Mesodermal cell (in vitro differentiated cells): ENCODE data around the gene FOXD4. TPM values are rescaled to one million over a fixed set of nuclear protein-coding genes. Genes with fewer than 3 reads are reported as not detected.
"Not testable (repeated sequence)": the region's sequence is repeated elsewhere in the genome, so short reads cannot be mapped to it uniquely, and the experiment has no call there.

Source experiments
- H3K27ac ChIP-seq: 2 replicates; pipeline ENCODE4 v1.7.0; 2013; ENCODE audit warnings: mild to moderate bottlenecking, low read depth, low read length, moderate library complexity; ENCODE audit not compliant: severe bottlenecking
- H3K36me3 ChIP-seq: 2 replicates; pipeline ENCODE4 v1.7.1; 2013; ENCODE audit warnings: mild to moderate bottlenecking, low read length, moderate library complexity; ENCODE audit not compliant: control insufficient read depth, insufficient read depth
- H3K4me1 ChIP-seq: one replicate; pipeline ENCODE4 v1.7.1; 2013; ENCODE audit warnings: mild to moderate bottlenecking, low read length; ENCODE audit not compliant: insufficient read depth, control insufficient read depth, poor library complexity, severe bottlenecking
- H3K4me3 ChIP-seq: 2 replicates; pipeline ENCODE4 v1.7.0; 2013; ENCODE audit warnings: low read length, control low read depth, mild to moderate bottlenecking; ENCODE audit not compliant: insufficient read depth, poor library complexity, severe bottlenecking; ENCODE audit errors: extremely low read depth
- H3K9me3 ChIP-seq: 2 replicates; pipeline ENCODE4 v1.7.1; 2013; ENCODE audit warnings: mild to moderate bottlenecking, low read length, moderate library complexity; ENCODE audit not compliant: control insufficient read depth
- WGBS, 2 experiments: methylation state at CpG; one replicate each; pipeline ENCODE4 v1.1.5; 2013; ENCODE audit warnings: missing lambda C conversion rate in 2 of 2; ENCODE audit not compliant: insufficient coverage in 2 of 2; 5-methylcytosine and 5-hydroxymethylcytosine counted together
- polyA plus RNA-seq, 2 experiments: library from polyadenylated mRNA; stranded (reverse); fragments of 50-300 nt; gene quantifications; one replicate each; pipeline ENCODE4 v1.2.3, GENCODE V29; 2013

Gene FOXD4
- not detected for polyA plus RNA-seq (2013, experiment 1 of 2)
- polyA plus RNA-seq (2013, experiment 2 of 2): not detected

DNA sequence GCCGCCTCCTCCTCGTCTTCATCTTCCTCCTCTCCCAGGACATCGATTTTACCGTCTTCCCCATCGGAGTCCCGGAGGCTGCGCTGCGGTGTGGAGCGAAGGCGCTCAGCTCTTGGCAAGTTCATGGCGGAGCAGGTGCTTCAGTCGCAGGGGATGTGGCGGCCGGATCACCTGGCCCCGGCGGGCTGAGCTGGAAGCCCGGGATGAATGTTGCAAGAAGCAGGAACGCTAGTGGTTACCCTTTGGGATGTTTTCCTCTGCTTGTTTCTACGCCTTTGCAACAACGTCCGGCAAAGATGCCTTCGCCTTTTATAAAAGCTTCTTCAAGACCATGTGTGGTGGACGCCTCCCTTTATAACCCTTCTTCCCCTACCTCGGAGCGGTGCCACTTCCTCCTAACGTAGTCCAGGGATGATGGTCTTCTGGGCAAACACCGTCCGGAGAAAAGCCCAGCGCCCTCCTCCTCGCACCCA is at the start of gene FOXD4:
Gene FOXD4, minus strand, starts transcription at position 423 of the 473 bp plus-strand sequence. Its CDS starts 298 bp downstream, at position 125.
- not testable (repeated sequence) for H3K4me1 ChIP-seq, H3K27ac ChIP-seq, H3K4me3 ChIP-seq, H3K9me3 ChIP-seq, H3K36me3 ChIP-seq
- 13% methylated on average over 12 to 23 of the region's 30 CpGs for WGBS, 2 experiments

DNA sequence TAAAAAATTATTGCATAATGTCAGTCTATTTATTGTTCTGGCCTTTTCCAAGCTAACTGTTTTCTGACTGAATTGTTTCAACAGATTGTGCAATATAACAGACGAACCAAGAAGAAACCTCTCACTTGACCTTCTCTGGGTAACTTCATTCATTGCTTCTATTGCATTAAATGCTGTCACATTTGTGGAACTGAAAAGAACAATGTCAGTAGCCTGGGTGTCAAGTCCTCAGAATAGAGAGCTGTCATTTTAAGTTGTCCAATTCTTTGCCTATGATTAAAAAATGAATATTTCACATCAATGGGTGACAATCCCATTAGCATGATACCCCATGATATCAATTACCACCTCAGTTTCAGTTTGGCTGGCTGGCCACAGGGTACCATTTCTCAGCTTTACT is 41.7 kb upstream of the FOXD4 start:
- WGBS, 2 experiments: 86% methylated on average over 1 of the region's 1 CpG; no CpG with 5 or more reads in 1 of the 2 experiments
- not testable (repeated sequence) for H3K36me3 ChIP-seq

DNA sequence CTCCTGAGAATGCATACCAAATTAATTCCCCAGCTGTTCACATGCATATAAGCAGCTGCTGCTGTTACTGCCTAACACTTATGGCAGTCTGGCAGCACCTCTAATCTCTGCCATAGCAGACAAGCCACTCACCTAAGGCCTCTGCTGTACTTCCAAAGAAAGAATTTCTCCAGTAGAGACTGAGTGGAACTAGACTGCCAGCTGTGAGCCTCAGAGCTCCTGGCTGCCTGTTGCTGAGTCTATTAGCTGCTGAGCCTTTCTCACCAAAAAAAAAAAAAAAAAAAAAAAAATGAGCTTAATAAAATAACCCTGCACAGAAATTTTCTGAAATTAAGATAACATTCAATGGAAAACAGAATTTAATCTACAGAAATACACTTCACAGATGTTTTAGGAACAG is 33.0 kb upstream of the FOXD4 start:
- not testable (repeated sequence) for H3K9me3 ChIP-seq, H3K4me1 ChIP-seq, H3K27ac ChIP-seq, H3K36me3 ChIP-seq, H3K4me3 ChIP-seq

More for the DNA sequence above, 41.7 kb upstream of the FOXD4 start:
- not testable (repeated sequence) for H3K27ac ChIP-seq, H3K9me3 ChIP-seq, H3K4me1 ChIP-seq, H3K4me3 ChIP-seq

DNA sequence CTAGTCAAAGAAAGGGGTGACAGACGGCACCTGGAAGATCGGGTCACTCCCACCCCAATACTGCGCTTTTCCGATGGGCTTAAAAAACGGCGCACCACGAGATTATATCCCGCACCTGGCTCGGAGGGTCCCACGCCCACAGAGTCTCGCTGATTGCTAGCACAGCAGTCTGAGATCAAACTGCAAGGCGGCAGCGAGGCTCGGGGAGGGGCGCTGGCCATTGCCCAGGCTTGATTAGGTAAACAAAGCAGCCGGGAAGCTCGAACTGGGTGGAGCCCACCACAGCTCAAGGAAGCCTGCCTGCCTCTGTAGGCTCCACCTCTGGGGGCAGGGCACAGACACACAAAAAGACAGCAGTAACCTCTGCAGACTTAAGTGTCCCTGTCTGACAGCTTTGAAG is 21.7 kb upstream of the FOXD4 start:
- H3K9me3 ChIP-seq, H3K27ac ChIP-seq, H3K4me3 ChIP-seq, H3K36me3 ChIP-seq, H3K4me1 ChIP-seq: not testable (repeated sequence)
- WGBS, 2 experiments: 62 to 100% methylated on average over 5 to 6 of the region's 17 CpGs

DNA sequence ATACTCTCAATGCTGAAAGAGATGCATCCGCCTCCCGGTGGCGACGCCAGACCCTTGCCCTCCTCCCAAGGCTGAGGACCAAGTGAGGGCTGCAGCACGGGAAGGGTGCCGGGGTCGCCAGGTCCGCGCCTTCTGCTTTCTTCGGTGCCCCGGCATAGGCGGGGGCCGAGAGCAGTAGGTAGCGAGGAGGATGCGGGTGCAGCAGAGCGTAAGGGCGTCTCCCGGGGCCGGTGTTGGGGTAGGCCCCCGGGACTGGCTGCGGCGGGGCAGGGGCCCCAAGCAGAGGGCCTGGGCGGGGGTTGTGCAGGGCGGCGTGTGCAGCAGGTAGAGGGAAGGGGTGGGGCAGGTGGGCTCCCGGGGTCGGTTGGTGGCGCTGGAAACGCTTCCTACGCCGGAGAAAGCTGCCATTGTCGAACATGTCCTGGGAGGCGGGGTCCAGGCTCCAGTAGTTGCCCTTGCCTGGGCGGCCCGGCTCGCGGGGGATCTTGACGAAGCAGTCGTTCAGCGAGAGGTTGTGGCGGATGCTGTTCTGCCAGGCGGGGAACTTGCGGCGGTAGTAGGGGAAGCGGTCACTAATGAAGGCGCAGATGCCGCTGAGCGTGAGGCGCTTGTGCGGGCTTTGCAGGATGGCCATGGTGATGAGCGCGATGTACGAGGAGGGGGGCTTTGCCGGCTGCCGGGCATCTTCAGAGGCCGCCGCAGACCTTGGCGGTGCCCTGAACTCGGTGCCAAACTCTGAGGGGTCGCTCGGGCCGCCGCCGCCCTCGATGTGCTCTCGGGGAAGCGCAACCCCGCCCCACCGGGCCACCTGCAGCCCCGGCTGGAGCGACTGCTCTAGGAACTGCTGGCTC is 848 bp downstream of the FOXD4 start:
- H3K9me3 ChIP-seq, H3K27ac ChIP-seq, H3K4me1 ChIP-seq, H3K4me3 ChIP-seq, H3K36me3 ChIP-seq: not testable (repeated sequence)
- 0 to 15% methylated on average over 4 to 12 of the region's 71 CpGs for WGBS, 2 experiments

DNA sequence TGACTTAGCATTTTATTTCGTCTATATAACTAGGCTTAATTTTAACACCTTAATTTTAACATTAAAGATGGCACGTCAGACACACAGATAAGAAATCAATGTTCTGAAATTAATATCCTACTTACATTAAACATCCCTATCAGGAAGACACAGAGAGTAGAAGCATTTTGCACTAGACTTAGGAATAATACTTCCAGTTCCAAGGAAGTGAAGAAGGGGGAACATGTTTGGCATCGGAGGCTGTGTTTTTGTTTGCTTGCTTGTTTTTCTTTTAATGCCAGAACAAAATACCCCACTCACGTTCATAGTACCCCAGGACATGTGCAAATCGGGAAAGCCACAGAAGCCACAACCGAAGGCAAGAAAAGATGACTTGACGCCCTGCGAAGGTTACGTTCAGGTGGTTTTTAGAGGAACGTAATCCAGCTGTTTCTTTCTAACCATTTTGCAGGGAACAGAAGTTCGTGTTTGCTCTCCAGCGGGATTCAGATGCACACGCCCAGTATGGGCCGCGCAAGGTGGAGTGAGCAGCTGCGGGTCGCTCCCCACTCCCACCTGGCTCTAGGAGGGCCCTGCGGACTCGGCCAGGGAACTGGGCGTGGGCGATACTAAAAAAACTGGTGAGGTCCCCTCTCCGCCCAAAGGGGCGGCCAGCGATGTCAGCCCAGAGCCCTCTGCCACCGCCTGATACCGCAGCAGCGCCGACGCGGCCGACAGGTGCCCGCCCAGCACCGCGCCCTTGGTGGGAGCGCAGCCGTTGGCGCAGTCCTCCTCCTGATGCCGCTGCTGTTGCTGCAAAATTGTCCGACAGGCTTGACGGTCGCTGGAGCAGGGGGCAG is 1.8 kb downstream of the FOXD4 start:
- WGBS, 2 experiments: 0% methylated on average over 9 of the region's 41 CpGs

DNA sequence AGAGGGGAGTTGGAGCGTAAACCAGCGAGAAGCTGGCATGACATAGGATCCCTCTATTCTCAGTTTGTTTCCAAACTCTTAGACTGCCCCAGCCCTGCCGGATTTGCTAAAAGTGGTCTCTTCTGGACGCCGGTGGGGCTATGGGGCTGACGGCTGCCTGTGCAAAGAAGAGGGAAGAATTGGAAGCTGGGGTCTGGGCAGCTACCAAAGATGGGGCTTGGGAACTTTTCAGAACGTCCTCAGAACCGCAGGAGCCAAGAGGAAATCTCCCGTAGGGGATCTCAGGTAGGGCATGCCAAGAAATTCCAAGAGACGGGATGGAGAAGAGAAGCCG is 3.1 kb downstream of the FOXD4 start:
- not testable (repeated sequence) for H3K9me3 ChIP-seq, H3K4me1 ChIP-seq, H3K4me3 ChIP-seq, H3K27ac ChIP-seq, H3K36me3 ChIP-seq
- whole genome bisulfite sequencing, 2 experiments: 2 to 5% methylated on average over 4 of the region's 11 CpGs

More for the DNA sequence above, 1.8 kb downstream of the FOXD4 start:
- not testable (repeated sequence) for H3K36me3 ChIP-seq, H3K4me1 ChIP-seq, H3K9me3 ChIP-seq, H3K4me3 ChIP-seq, H3K27ac ChIP-seq

DNA sequence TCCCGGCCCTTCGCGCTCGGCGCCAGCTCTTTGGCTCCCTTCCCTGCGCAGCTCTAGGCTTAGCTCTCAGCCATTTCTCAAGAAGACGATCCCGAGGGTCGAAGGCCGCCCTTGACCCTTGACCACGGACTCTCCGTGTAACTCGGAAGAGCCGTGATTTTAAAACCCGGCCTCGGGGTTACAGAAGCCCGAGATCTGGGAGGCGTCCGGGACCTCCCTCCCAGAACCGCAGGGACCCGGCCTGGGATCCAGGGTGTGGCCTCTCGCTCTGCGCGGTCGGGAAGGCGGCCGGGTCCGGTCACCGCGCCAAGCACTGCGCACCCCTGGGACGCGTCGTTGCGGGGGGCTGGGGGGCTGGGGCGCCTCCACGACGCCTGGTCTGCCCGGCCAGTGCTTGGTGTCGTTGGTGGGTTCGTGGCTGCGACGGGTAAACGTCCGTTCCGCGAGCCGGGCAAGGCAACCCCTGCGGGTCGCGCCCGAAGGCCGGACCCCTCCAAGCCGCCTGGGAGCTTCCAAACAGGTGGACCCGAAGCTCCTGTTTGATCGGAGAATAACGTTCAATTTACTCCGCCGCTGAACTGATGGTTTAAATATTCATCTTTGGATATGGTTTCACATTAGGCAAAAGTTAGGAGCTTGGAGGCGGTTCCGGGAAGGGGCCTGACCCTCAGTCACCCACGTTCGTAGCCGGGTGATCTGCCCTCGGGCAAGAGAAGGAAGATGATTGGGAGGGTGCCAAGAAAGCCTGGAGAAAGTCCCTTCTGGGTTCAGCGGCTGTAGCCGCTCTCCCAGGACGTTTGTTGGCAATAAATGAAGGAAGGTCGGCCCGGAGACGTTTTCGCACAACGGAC is 3.7 kb downstream of the FOXD4 start:
- H3K27ac ChIP-seq, H3K36me3 ChIP-seq, H3K9me3 ChIP-seq, H3K4me1 ChIP-seq: not testable (repeated sequence)
- peak overlapping the region; percentile 28 for H3K4me3 ChIP-seq
- WGBS, 2 experiments: 0 to 2% methylated on average over 17 to 33 of the region's 73 CpGs

DNA sequence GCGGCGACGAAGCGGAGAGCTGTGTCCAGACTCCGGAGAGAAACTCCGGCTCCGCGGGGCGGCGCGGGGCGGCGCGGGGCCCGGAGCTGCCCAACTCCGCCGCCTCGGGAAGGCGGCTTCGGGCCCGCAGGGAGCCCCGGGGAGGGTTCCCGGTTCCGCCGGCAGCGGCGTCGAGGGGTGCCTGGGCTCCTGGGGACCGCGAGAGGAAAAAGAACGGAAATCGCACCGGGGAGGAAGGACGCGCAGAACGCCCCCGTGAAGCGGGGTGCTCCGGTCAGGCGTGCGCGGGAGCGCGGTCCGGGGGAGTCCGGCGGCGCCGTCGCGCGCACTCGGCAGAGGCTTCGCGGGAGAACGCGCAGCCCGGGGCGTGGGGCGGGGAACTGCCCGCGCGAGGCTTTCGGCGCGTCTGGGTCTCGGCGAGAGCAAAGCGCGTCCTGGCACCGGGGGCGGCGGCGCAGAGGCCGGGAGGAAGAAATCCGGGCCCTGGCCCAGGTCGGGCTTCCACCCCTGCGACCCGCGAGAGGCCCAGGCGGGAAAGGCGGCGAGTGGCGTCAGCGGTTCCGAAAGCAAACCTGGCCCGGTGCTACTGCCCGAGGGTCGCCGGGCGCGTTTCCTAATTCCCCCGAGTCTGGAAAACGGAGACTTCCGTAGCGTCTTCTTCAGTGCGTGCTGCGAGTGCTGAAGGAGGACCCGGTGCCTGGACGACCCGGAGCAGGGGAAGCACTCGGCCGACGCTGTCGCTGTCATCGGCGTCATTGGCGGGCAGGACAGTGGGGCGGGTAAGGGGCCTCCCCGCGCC is 4.5 kb downstream of the FOXD4 start:
- 0 to 1% methylated on average over 74 to 97 of the region's 111 CpGs for WGBS, 2 experiments
- H3K36me3 ChIP-seq, H3K27ac ChIP-seq, H3K9me3 ChIP-seq, H3K4me1 ChIP-seq: not testable (repeated sequence)
- H3K4me3 ChIP-seq: peak overlapping the region; percentile 28
